A673 (cell line): ENCODE measurements around the gene TEP1.

ENCODE experiments used
- CTCF ChIP-seq: fragments of 300-800, 200-600 bp; sonication (generic); conservative IDR thresholded peaks from 2 replicates; pipeline ENCODE4 v1.5.1; 2017; ENCODE audit warnings: low read depth, mild to moderate bottlenecking, antibody characterized with exemption, low read length, moderate library complexity, mixed read lengths
- EZH2 ChIP-seq: fragments of 200-600 bp; sonication (generic); IDR thresholded peaks from 2 replicates; pipeline ENCODE4 v1.6.1; 2017; ENCODE audit warnings: borderline replicate concordance, low read depth, mild to moderate bottlenecking, mixed read lengths, antibody characterized with exemption, low read length; ENCODE audit not compliant: poor library complexity, severe bottlenecking

- no peak for TF ChIP-seq CTCF
- TF ChIP-seq EZH2 = no peak
Observed at GRCh38 chr14:20424851-20425250, 11.6 kb upstream of the TEP1 start.
